Stimulated activated CD4-positive, alpha-beta T cell treated with anti-CD3 and anti-CD28 coated beads, TNF-alpha, amount 100 ng/mL, for 48 hours (primary cell): ENCODE measurements around the gene CDK5R2.

ENCODE experiments used
- DNase-seq, 3 donors: peaks; one replicate each; pipeline ENCODE4 v3.0.0-alpha.2; 2020; ENCODE audit warnings: low read depth in 3 of 3

Gene CDK5R2

DNA sequence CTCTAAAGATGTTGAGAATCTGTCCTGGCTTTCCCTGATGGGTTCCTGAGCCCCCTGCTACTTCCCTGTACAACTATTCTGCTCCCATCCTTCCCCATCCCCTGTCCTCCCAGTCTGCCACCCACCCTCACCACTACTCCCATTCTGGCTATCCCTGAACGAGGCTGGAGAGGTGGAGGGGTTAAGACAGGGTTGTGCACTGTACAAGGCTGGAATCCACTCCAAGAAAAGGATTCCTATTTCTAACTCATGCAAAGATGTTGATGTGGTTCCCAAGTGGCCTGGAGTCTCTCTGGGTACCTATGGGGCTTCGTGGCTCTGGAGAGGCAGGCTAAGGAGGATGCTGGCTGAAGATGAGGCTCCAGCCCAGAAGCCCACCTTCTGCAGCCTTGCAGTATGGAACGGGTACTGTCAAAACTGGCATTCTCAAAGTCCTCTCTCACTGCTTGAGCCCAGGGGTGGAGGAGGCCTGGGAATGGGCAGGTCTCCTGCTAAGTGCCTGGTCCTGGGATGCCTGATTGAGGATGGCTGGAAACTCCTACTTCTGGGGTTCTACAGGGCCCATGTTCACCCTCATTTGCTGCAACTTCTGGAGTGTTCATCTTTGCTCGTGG, 26.8 kb downstream of the CDK5R2 start:
- no peak for DNase-seq

DNA sequence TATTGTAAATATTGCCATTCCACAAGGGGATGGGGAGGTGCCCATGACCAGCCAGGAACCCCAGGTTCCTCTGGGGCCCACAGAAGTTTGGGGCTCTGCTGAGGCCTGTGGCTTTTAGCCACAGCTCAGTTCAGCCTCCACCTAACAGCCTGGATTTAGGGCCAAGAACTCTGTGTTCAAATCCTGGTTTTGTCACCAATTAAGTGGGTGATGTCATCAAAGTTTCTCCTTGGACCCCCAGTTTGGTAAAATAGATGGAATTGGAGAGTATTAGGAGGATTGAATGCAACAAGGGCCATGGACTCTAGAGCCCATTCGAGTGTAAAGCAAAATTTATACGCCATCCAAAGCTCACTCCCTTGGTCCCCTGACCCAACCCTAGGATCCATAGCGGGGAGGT, 28.7 kb downstream of the CDK5R2 start:
- no peak for DNase-seq

DNA sequence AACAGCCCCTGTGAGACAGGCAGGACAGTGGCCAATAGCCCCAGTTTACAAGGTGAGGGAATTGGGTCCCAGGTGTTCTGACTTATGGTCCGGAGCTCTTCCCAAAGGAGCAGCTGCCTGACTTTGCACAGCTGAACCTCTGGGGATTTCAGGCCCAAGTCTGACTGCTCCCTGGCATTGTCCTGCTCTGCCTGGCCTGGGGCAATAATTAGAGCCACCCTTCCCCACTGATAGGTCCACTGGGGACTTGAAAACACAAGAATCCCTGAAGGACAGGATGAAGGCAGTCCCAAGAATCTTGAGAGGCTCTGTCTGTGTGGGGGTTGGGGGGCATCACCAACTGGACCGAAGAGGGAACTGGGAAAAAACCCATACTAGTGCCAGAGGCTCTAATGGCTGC, 29.2 kb downstream of the CDK5R2 start:
- DNase-seq, result no peak

DNA sequence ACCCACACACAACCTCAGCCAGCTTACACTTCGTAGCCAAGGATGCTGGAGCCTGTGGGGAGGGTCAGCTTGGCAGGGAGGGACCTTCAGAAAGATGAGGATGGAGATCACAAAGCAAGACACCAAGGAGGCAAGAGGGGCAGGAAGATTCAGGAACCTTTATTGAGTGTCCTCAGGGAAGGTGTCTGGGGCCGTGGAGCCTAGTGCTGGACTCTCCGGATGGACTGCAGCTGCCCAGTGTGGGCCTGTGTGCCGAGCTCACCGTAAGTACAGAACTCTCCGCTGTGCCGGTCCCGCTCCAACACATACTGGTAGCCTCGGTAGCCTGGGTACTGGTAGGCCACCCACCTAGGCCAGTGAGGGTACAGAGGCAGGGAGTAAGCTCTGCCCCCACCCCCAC, 30.6 kb downstream of the CDK5R2 start:
- no peak for DNase-seq

DNA sequence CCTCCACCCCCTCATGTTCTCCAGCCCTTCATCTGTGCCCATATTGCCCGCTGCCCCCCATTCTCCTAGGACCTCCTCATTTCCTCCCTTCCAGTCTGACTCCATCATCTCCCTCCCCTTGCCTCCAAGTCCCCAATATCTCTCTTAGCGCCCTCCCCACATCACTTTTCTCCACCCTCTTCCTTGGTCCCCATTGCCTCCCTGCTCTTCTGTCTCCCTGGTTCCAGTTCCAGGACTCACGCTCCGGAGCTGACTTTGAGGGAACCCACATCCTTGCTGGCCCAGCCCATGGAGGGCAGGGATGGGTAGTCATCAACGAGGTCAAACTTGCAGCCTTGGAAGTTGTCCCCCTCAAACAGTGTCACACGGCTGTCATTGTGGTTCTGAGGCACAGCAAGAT, 31.1 kb downstream of the CDK5R2 start:
- DNase-seq, result no peak

DNA sequence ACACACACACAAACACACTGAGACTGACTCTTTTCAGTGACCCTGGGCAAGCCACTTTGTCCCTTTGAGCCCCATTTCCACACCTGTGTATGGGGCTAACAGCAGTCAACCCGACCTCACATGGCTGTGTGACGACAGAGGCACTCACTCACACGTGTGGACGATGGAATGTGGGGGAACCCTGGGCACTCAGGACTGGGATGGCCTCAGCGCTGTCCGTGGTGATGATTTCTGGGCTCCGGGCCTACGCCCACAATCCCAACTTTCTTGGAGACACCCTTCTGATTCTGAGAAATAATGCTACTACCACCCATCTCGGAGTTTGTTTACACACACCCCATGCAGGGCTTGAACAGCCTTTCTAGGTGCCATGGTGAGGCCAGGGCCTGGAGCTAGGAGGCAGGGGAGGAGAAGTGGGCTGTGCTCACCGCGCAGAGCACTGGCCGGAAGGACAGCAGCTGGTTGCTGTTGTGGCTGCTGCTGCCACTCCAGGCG, 32.3 kb downstream of the CDK5R2 start:
- DNase-seq, result no peak

DNA sequence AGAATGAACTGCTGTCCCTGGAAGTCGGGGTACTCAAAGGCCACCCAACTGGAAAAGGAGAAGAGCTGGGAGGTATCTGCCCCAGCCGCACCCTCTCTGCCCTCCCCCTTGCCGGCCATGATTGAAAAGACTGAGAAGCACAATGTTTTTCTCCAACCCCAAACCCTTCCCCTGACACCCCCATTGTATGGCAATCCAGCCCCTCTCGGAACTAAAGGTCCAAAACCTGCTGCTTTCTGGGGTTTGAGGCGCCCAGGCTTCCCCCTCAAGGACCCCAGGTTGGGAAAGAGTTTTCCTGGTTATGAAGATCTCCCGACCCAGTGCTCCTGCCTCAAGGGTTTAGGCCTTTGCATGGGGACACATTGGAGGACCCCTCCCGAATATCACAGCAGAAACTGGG, 32.7 kb downstream of the CDK5R2 start:
- no peak for DNase-seq

DNA sequence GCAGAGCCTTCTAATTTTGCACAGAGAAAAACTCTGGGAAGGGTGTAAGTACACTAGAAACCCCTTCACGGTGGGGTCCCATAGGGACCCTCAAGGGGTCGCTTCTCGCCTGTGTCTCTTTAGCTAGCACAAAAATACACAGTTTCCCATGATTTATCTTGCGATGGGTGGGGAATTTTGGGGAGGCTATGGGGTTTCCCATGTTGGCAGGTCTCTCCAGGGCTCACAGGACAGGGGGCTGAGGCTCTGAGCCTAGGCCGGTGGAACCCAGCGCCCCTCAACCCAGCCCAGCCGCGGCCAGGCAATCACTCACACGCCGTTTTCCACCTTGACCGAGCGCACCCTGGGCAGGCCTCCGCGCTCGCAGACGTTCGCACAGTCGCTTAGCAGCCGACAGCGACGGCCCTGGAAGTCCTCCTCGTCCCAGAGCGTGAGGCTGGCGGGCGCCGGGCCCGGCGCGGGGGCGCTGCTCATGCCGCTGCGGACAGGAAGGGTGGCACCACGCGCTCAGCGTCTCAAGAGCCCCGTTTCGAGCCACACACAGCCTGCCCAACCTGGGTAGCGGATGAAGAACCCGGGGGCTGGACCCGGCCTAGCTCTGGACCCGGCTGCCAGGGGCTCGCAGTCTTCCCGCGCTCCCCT, 33.4 kb downstream of the CDK5R2 start:
- DNase-seq, result no peak

DNA sequence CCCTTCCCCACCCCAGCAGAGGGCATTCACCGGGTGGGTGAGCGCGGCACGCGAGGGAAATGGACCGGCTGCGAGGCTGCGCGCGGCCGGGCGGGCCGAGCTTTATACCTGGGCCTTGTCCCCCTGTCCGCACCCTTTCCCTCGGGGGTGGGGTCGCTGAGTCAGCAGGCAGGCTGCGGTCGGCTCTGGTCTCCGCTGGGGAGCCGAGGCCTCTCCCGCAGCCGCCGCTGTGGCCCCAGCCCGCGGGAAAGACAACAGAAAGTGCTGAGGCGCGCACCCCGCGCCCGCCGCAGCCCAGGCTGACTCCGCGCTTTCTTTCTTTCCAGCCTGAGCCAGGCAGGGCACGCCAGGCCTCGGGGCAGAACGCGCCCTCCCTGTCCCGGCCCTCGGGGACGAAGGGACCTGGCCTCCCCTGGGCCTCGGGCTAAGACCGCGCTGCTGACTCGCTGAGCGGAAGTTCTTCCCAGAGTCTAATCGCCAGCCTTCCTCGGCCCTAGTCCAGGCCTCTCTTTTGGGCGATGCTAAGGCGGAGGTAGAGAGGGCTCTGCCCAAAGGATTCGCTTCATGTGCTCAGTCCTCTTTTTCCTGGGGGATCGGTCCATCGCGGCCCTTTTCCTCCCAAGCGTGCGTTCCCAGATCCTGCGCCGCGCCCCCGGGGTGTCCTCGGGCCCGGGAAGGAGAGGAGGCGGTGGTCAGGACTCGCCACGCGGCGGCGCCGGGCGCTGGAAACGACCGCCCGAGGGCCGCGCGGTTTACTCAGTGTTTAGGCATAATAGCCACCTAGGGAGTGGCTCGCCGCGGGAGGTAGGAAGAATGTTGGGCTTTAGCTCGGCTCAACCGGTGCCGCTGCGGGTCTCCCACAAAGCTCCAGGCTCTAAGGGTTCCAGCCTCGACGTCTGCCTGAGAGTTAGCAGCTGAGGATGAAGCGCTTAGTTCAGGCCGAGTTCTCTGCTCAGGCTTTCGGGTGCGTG, 34.2 kb downstream of the CDK5R2 start, which contains the start of gene CRYBA2:
TSS of gene CRYBA2 (minus strand) at position 78 of the 971 bp plus-strand sequence. CDS start 246 bp downstream, outside the sequence.
- no peak for DNase-seq

DNA sequence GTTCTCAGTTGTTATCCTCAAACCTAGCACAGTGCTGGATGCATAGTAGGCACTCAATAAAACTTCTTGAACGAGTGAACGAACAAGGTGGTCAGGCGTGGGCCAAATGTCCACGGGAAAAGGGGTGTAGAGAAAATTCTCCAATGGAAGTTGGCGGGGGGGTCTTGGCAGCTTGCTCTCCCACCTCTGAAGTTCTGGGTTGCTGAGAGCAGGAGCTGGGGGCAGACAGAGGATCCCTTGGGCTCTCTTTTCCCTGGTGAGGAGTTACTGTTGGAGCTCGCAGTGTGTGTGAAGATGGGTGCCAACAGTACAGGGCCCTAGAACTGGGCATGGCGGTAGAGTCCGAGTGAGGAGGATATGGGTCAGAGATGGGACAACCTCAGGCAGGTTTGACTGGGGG, 36.1 kb downstream of the CDK5R2 start:
- DNase-seq, result no peak

DNA sequence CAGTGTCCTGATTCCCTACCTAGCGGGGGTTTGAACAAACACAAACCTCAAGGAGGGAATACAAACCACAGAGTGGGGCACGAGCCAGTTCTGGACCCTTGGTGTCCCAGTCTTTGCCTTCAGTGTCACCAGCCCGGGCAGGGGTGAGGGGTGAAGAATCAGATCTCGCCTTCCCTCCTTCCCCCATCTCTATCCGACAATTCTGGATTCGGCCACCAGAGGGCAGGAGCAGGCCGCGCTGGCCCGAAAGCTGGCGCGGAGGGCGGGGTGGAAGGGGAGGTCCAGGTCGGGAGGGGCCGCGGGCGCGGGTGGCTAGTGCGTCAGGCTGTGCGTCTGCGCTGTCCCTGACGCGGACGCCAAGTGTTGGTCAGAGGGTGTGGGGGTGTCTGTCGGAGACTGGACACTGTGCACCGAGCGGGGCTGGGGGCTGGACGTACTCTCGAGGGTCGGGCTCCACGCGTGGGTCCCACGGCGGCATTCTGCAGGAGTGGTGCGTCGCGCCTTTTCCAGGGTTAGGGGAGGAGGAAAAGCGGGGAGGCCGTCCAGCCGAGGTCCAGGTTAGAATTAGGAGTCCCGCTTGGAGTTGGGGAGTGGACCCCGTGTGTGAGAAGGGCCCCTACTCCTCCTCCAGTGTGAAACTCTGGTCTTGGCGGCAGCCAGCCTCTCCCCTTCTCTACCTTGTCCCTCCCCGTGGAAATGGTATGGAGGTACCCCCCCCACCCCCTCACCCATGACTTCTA, 36.7 kb downstream of the CDK5R2 start:
- DNase-seq, result peak; percentile 61 to 85 (median 80)

DNA sequence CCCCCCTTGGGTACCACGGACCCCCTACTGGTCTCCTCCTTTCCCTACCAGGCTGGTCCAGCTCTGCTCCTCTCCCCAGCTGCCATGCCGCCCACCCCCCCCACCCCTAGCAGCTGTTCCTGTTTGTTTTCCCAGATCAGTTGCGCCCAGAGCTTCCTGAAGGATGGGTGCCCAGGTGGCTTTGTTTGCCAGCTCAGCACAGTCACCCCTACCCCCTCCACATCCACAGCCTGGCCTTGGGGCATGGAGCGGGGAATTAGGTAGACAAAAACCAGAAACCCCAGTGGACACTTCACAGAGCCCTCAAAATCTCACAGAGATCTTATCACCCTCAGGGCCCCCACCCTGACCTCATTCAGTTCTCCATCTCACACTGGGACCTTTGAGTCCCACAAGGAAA, 37.5 kb downstream of the CDK5R2 start:
- no peak for DNase-seq

DNA sequence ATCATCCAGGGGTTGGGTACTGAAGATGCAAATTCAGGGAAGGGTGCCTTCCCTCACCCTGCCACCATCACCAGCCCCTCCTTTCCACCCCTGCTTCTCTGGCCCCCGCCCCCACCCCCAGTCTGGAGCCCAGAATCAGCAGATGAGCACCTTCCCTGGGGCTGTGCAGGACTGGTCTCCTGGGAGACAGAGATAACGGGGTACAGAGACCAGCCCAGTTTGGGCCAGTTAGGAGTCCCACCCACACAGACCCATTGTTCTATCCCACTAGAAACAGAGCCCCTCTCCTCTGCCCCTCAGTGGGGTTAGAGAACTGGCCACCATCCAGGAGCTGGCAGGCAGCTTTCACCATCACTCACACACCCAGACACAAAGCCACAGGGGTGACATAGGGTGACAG, 38.3 kb downstream of the CDK5R2 start:
- no peak for DNase-seq

DNA sequence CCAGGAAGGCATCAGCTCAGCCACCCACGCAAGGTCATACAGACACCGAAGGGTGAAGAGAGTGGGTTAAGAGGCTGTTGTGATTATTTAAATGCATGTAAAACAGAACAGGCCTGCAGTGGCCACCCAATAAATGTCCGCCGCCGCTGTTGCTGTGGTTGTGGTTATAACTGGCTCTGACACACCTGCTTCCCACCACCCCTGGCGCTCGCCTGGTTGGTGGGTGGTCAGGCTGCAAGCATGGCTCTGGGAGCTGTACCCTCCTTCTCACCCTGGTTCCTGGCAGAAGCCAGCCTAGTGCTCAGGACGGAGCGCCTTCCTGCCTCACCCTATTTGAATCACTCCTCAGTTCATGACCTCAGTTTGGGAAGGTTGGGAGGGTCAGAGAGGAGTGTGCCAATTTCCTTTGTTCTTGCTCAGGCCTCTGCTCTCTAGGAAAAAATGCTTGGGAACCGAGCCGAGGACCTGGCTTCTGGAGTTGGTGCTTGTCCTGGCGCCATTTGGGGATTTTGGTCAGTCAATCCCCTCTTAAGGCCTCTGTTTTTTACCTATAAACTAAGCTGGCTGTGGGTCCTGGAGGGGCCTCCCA, 39.0 kb downstream of the CDK5R2 start:
- no peak for DNase-seq

DNA sequence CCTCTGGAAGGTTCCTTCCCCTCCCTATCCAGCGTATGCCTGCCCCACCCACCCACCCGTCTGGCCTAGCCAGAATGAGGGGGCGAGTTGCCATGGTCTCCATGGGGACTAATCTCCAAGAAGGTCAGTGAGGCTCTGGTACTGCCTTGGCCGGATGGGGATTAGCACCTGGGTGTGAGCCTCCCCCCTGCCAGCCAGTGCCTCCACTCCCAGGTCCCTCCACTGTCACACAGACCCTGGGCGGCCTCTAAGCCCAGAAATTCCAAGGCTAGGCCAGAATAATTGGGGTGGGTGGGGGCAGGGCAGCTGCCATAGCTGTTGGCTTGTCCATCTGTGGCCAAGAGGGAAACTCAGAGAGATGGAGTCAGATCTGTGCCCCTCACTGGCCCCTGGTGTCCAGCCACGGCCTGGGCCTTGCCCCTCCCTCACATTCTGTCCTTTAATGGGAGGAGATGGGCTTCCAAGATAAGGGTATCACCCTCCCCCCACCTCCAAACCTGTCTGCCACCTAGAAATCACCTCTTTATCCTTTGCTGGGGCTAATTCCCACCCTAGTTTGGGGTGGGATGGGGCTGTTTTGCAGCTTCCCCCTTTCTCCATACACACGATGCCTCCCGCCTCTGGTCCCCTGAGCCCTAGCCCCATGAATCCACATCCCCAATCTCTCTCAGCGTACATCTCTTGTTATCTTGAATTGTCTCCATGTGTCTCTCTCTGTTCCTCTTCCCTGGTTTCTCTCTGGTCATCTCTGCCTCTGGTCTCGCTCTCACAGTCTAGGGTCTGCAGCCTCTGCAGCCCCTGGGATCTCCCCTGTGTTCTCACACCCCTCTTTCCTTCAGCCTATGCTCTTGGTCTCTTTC, 39.8 kb downstream of the CDK5R2 start:
- no peak for DNase-seq

DNA sequence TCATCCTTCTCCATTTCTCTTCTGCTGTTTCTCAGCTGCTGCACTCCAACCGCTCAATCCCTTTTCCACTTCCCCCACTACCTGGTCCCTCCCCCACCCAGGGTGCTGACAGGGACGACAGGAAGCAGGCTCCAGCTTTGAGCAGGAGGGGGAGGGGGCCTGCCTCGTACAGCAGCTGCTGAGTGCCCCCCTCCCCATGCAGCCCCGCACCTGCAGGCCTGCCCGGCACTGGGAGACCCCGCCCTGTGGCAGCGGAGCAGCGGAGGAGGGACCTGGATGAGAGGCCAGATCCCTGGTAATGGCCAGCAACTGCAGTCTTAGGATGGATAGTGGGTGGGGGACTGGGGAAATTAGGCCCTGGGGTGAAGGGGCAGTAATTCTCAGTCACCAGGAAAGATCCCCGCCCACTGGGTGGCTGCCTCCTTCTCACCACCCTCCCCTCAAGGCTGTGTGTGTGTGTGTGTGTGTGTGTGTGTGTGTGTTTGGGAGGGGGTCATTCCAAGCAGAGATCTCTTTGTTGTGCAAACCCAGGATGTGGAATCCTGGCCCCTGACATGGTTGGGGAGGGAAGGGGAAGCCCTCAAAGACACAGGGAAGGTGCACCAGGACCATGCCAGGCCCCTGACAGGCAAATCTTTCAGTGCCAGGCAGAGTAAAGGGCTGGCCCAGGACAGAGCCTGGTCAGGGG, 40.6 kb downstream of the CDK5R2 start:
- DNase-seq, result no peak

DNA sequence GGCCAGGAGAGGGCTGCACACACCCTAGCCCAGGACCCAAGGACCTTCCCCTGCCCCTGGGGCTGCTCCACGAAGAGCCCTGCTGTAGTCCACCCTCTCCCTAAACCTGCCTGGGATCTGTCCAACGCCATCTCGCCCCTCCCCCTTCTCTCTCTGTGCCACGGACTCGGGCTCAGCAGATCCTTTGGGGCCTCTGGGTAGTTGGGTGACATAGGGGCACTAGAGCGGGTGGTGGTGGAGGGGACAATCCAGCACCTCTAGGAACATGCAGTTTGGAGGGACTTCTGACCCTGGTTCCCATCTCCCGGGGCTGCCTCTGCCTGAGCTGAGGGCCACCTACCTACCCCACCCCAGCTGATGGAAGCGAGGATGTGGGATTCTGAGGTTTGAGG, 41.1 kb downstream of the CDK5R2 start:
- DNase-seq, result no peak

DNA sequence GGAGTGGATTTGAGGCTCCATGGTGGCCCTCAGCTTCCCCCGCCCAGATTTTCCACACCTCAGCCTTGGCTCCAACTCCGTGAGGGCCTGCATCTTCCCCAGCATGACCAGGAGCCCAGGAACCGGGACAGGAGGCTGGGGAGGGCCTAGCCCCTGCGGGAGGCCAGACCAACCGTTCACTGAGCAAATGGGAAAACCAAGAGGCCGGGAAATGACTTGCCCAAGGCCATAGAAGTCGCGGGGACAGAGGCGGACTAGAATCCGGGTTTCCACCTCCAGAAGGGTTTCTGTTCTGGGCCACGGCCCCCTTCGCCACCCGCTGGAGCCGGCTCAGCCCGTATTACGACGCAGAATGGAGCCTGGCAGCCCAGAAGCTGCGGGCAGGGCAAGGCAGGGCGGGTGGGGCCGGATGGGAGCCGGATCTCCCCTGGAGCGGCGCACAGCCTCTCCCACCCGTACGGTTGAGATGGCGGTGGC, 41.7 kb downstream of the CDK5R2 start:
- no peak for DNase-seq

DNA sequence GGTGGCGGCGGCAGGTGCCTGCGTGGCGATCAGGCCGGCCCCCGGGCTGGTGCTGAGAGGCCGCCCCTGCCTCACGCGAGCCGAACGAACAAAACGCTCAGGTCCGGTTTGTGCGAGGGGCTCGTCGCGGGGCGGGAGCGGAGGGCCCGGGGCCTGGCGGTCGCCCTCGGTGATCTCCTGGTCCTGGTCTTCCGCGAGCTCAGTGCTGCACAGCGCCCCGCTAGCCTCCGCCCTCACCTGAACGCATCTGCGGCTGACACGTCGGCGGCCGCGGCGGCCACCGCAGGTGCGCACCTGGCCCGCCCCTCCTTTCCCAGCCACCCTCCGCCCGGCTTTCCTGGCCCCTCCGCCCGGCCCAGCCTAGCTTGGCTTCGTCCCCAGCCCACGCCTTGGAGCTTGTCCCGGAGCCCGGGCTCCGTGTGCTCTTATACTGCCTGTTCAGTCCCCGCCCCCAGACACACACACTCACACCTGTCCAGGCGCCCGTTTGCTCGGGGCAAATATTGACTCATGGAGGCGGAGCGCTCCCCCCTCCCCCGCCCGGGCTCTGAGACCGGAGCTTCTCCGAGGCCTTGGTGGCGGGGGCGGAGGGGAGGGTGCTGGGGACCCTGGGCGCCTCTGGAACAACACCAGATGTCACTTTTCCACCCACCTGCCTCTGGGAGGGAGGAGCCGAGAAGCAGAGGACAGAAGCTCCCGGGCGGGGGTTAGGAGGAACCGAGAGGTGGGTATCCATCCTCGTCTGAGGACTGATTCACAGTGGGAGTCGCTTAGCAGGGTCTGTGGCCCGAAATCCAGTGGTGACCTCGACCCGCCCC, 42.3 kb downstream of the CDK5R2 start:
- no peak for DNase-seq
